Embryonic facial prominence (tissue), 1 donor: ENCODE measurements around the gene RGCC.
"Not testable (repeated sequence)": the region's sequence is repeated elsewhere in the genome, so short reads cannot be mapped to it uniquely, and the experiment has no call there.

Experiments used
- DNase-seq: peaks from one replicate; pipeline ENCODE4 v3.0.0-alpha.2; 2016; ENCODE audit errors: extremely low spot score

The RGCC gene

GRCh38 chr13:41490371-41491015 is 33.1 kb downstream of the RGCC start:
- no peak for DNase-seq

- no peak for DNase-seq
These were observed 34.1 kb downstream of the RGCC start for GRCh38 chr13:41491436-41491835.

- DNase-seq = no peak
These were observed 35.3 kb downstream of the RGCC start for GRCh38 chr13:41492432-41493260.

GRCh38 chr13:41494202-41494601 is 36.9 kb downstream of the RGCC start:
- no peak for DNase-seq

- DNase-seq = no peak
These were observed 37.7 kb downstream of the RGCC start for GRCh38 chr13:41495044-41495443.

- no peak for DNase-seq
These were observed 39.3 kb downstream of the RGCC start for GRCh38 chr13:41496420-41497234.

- no peak for DNase-seq
These were observed 40.1 kb downstream of the RGCC start for GRCh38 chr13:41497436-41497835.

GRCh38 chr13:41499452-41499851 is 42.1 kb downstream of the RGCC start:
- DNase-seq = no peak

GRCh38 chr13:41500511-41500910 is 43.2 kb downstream of the RGCC start:
- no peak for DNase-seq

GRCh38 chr13:41501281-41501680 is 43.9 kb downstream of the RGCC start:
- DNase-seq = no peak

GRCh38 chr13:41502031-41502430 is 44.7 kb downstream of the RGCC start:
- DNase-seq = no peak

GRCh38 chr13:41502673-41503072 is 45.3 kb downstream of the RGCC start:
- no peak for DNase-seq

- DNase-seq = no peak
These were observed 46.0 kb downstream of the RGCC start for GRCh38 chr13:41503356-41503755.

GRCh38 chr13:41504657-41505056 is 47.3 kb downstream of the RGCC start:
- not testable (repeated sequence) for DNase-seq

GRCh38 chr13:41505209-41505835 is 48.0 kb downstream of the RGCC start:
- peak; percentile 18 for DNase-seq

GRCh38 chr13:41506312-41506711 is 49.0 kb downstream of the RGCC start:
- DNase-seq = no peak

GRCh38 chr13:41509971-41510370 is 52.6 kb downstream of the RGCC start:
- DNase-seq = no peak

- DNase-seq = no peak
These were observed 54.5 kb downstream of the RGCC start for GRCh38 chr13:41511827-41512226.

- DNase-seq = no peak
These were observed 55.1 kb downstream of the RGCC start for GRCh38 chr13:41512441-41512840.

GRCh38 chr13:41513600-41513999 is 56.2 kb downstream of the RGCC start:
- no peak for DNase-seq

GRCh38 chr13:41514853-41515395 is 57.6 kb downstream of the RGCC start:
- no peak for DNase-seq
